ENCODE results near the gene GJC2. TPM values are rescaled to one million over a fixed set of nuclear protein-coding genes. Genes with fewer than 3 reads are reported as not detected.

Gene GJC2
- total and polyA plus RNA-seq, 2 donors (not counting 3 experiments of a cell fraction or from before 2014, with no cell fraction given) = 0.58 to 1.2 TPM

- dilution Hi-C loops (cut with MboI; ENCODE audit: extremely low pct_ligation_motif_present, low sequenced_read_pairs) = loop anchor here (10.0 kb wide), 1 partner anchor 62 kb away; no protein-coding TSS in a partner anchor
- H2AFZ ChIP-seq (ENCODE audit: low read depth, low read length) = no peak overlapping the region
- no peaks in the 10 kb centered on the region for H3K36me3 ChIP-seq (ENCODE audit: control insufficient read depth in 2 of 2, extremely low read depth in 1 of 2, insufficient read depth in 2 of 2, low read length in 2 of 2)
- H3K4me3 ChIP-seq (replicated peaks in 1 of 3; ENCODE audit: insufficient read depth in 1 of 3, low read depth in 1 of 3, low read length in 3 of 3) = no peak overlapping the region
- CTCF ChIA-PET = interaction anchor here (1.3 to 1.7 kb wide), 2 partner anchors 8 to 123 kb away, joined by 9 read pairs; no protein-coding TSS in a partner anchor
- FAIRE-seq = no peak
- no peaks in the 10 kb centered on the region for H3K4me1 ChIP-seq (ENCODE audit: control insufficient read depth, extremely low read depth, insufficient read depth, low read length)
- BruUV-seq (replicated peaks) = no TSS peak
- TF ChIP-seq MYC (IDR thresholded peaks at IDR 0.05; ENCODE audit: low read depth, low read length) = no peak
- no peak for TF ChIP-seq POLR2A (IDR thresholded peaks at IDR 0.05; ENCODE audit: low read depth, low read length)
- TF ChIP-seq GATA2 (IDR thresholded peaks at IDR 0.05; ENCODE audit: insufficient read depth, insufficient read length, low read depth, low read length) = no peak
- TF ChIP-seq FOS (IDR thresholded peaks at IDR 0.05; ENCODE audit: borderline replicate concordance, insufficient read depth, low read length) = no peak
- TF ChIP-seq POLR2AphosphoS5 (IDR thresholded peaks at IDR 0.05; ENCODE audit: insufficient read depth, low read depth, low read length) = no peak
- TF ChIP-seq CTCF (IDR thresholded peaks at IDR 0.05; ENCODE audit: extremely low read depth in 1 of 2, insufficient read depth in 1 of 2, low read depth in 1 of 2, low read length in 2 of 2) = no peak
- no peak for TF ChIP-seq MAX (IDR thresholded peaks at IDR 0.05; ENCODE audit: insufficient read depth, insufficient read length)
- no peak for TF ChIP-seq EZH2 (IDR thresholded peaks at IDR 0.05; ENCODE audit: borderline replicate concordance, low read depth, low read length, severe bottlenecking)
- no peak for TF ChIP-seq JUN (IDR thresholded peaks at IDR 0.05; ENCODE audit: borderline replicate concordance, insufficient read depth, insufficient read length, low read depth)
- no peak overlapping the region for H3K27ac ChIP-seq (ENCODE audit: insufficient read depth, low read depth, low read length)
- no peak overlapping the region for H3K9ac ChIP-seq (replicated peaks; ENCODE audit: extremely low read depth, insufficient read depth, low read length)
- no peaks in the 10 kb centered on the region for H4K20me1 ChIP-seq (replicated peaks; ENCODE audit: control insufficient read depth, extremely low read depth, insufficient read depth, low read length)
- H3K27me3 ChIP-seq (ENCODE audit: control insufficient read depth in 2 of 2, insufficient read depth in 2 of 2, low read length in 2 of 2) = peaks cover 23 to 25% of the 10 kb centered on the region in 2 experiments
- H3K9me3 ChIP-seq (replicated peaks; ENCODE audit: control insufficient read depth, insufficient read depth, low read length) = no peaks in the 10 kb centered on the region
- intact Hi-C loops (cut with micrococcal nuclease) = no loop called here
- H3K9me1 ChIP-seq (replicated peaks; ENCODE audit: control insufficient read depth, extremely low read depth, insufficient read depth, low read length) = no peaks in the 10 kb centered on the region
- DNase-seq (ENCODE audit: low read depth, low spot score) = no peak
- no peaks in the 10 kb centered on the region for H3K79me2 ChIP-seq (ENCODE audit: control insufficient read depth, insufficient read depth, low read length)
- POLR2A ChIA-PET = no interaction called here
- no peak overlapping the region for H3K4me2 ChIP-seq (ENCODE audit: insufficient read depth, low read length)
Measured at GRCh38 chr1:228122921-228123441, 26.7 kb upstream of the GJC2 start.

Measured in endothelial cell of umbilical vein (primary cell).